B cell (primary cell): ENCODE results near the gene RGS6. TPM values are rescaled to one million over a fixed set of nuclear protein-coding genes. Genes with fewer than 3 reads are reported as not detected.

Experiments used
- ATAC-seq: fragments of 200-7000 bp; cut with Tn5 transposase; one replicate; pipeline ENCODE4 v1.10.0; 2021; ENCODE audit warnings: low read depth, mild to moderate bottlenecking, moderate number of reproducible peaks, moderate library complexity
- CTCF ChIA-PET: fragments of 350-600 bp; sonication (Branson Sonifier 250); formaldehyde crosslinking; loops from one replicate; lab custom pipeline; 2021; ENCODE audit warnings: antibody characterized with exemption, inconsistent platforms; lab: Charles Lee
- POLR2A ChIA-PET: fragments of 350-600 bp; sonication (Branson Sonifier 250); formaldehyde crosslinking; loops from one replicate; lab custom pipeline; 2021; ENCODE audit warnings: antibody characterized with exemption; lab: Charles Lee
- DNase-seq: peaks from one replicate; pipeline ENCODE4 v3.0.0; 2013
- H2AFZ ChIP-seq: 2 replicates; pipeline ENCODE4 v1.6.1; 2012; ENCODE audit warnings: mild to moderate bottlenecking, low read depth, low read length; ENCODE audit not compliant: insufficient read depth, poor library complexity, severe bottlenecking
- H3K27ac ChIP-seq, 2 donors: 1 replicate in 1 of 2; 2 replicates in 1 of 2; pipeline ENCODE4 v1.5.1; 2012 to 2013; ENCODE audit warnings: low read length in 2 of 2, mild to moderate bottlenecking in 2 of 2, moderate library complexity in 1 of 2
- H3K27me3 ChIP-seq, 4 experiments: fragments of 200-600 bp in 1 of 4; sonication (generic) in 1 of 4; replicated peaks in 1 of 4; 1 replicate in 2 of 4; 2 replicates in 2 of 4; pipeline versions ENCODE4 v1.6.1 to v1.7.0; 2013 to 2016; ENCODE audit warnings: low read length in 3 of 4, mild to moderate bottlenecking in 2 of 4, mixed read lengths in 1 of 4, moderate library complexity in 1 of 4; ENCODE audit not compliant: insufficient read depth in 4 of 4, control insufficient read depth in 3 of 4; ENCODE audit errors: control extremely low read depth in 1 of 4
- H3K36me3 ChIP-seq, 2 experiments: replicated peaks in 1 of 2; 1 replicate in 1 of 2; 2 replicates in 1 of 2; pipeline versions ENCODE4 v1.6.1 to v1.7.1; 2013; ENCODE audit warnings: low read length in 1 of 2; ENCODE audit not compliant: insufficient read depth in 2 of 2, control insufficient read depth in 1 of 2; ENCODE audit errors: control extremely low read depth in 1 of 2, extremely low read depth in 1 of 2
- H3K4me1 ChIP-seq, 2 donors: fragments of 200-600 bp in 1 of 2; sonication (generic) in 1 of 2; 1 replicate in 1 of 2; 2 replicates in 1 of 2; pipeline versions ENCODE4 v1.5.1 to v1.6.1; 2013 to 2017; ENCODE audit warnings: low read length in 2 of 2; ENCODE audit not compliant: control insufficient read depth in 2 of 2, insufficient read depth in 2 of 2
- H3K4me2 ChIP-seq: replicated peaks from 2 replicates; pipeline ENCODE3; 2012; ENCODE audit warnings: mild to moderate bottlenecking, low read depth, low read length; ENCODE audit not compliant: poor library complexity, severe bottlenecking
- H3K4me3 ChIP-seq, 5 experiments: fragments of 200-600 bp in 1 of 5; sonication (generic) in 1 of 5; 1 replicate in 3 of 5; 2 replicates in 2 of 5; pipeline versions ENCODE4 v1.5.1 to v1.7.0; 2011 to 2016; ENCODE audit warnings: low read length in 4 of 5, mild to moderate bottlenecking in 4 of 5, low read depth in 2 of 5, control low read depth in 1 of 5, moderate library complexity in 1 of 5; ENCODE audit not compliant: insufficient read depth in 1 of 5; ENCODE audit errors: control extremely low read depth in 1 of 5, extremely low read depth in 1 of 5
- H3K79me2 ChIP-seq: fragments of 200-600 bp; sonication (generic); one replicate; pipeline ENCODE4 v1.6.0; 2016; ENCODE audit warnings: low read length; ENCODE audit not compliant: control insufficient read depth, insufficient read depth
- H3K9ac ChIP-seq: fragments of 200-600 bp; sonication (generic); 2 replicates; pipeline ENCODE4 v1.6.1; 2017; ENCODE audit warnings: mild to moderate bottlenecking, low read length, moderate library complexity
- H3K9me3 ChIP-seq, 3 donors: one replicate each; pipeline versions ENCODE4 v1.6.1 to v1.7.1; 2013; ENCODE audit warnings: low read length in 2 of 3; ENCODE audit not compliant: control insufficient read depth in 2 of 3, insufficient read depth in 1 of 3; ENCODE audit errors: control extremely low read depth in 1 of 3
- H4K20me1 ChIP-seq: 2 replicates; pipeline ENCODE4 v1.6.0; 2012; ENCODE audit warnings: mild to moderate bottlenecking, low read length; ENCODE audit not compliant: insufficient read depth, control insufficient read depth, poor library complexity, severe bottlenecking
- H3K27ac Mint-ChIP-seq: one replicate; pipeline ENCODE4 v1.8.0; 2021; ENCODE audit warnings: mixed read lengths
- H3K27me3 Mint-ChIP-seq: one replicate; pipeline ENCODE4 v1.8.0; 2021; ENCODE audit warnings: mixed read lengths
- H3K4me1 Mint-ChIP-seq: one replicate; pipeline ENCODE4 v1.8.0; 2021; ENCODE audit warnings: mixed read lengths
- H3K4me3 Mint-ChIP-seq: one replicate; pipeline ENCODE4 v1.8.0; 2021; ENCODE audit warnings: mixed read lengths
- H3K9me3 Mint-ChIP-seq: one replicate; pipeline ENCODE4 v1.8.0; 2022; ENCODE audit warnings: mixed read lengths; ENCODE audit not compliant: insufficient read depth
- EZH2 ChIP-seq: IDR thresholded peaks from 2 replicates; pipeline ENCODE4 v1.6.1; 2012; ENCODE audit warnings: borderline replicate concordance, low read depth, mild to moderate bottlenecking, moderate library complexity, low read length; ENCODE audit not compliant: insufficient read depth, poor library complexity, severe bottlenecking
- WGBS: methylation state at CpG from one replicate; pipeline ENCODE4 v1.1.5; 2013; ENCODE audit warnings: missing lambda C conversion rate; ENCODE audit not compliant: insufficient coverage; 5-methylcytosine and 5-hydroxymethylcytosine counted together
- intact Hi-C: fragments of 100-400 bp; cut with micrococcal nuclease; formaldehyde crosslinking; loops from one replicate; pipeline ENCODE4 v1.10.0; 2022
- polyA plus RNA-seq: library from polyadenylated mRNA; depleted of rRNA; stranded (reverse); fragments of >200 nt; gene quantifications from 2 replicates; pipeline ENCODE4 v1.2.3, GENCODE V29; 2012
- total RNA-seq, 2 donors: library from RNA; stranded (reverse); fragments of 120-200 nt in 1 of 2; gene quantifications; 1 replicate in 1 of 2; 2 replicates in 1 of 2; pipeline versions ENCODE4 v1.2.3 to v1.2.4, GENCODE V29; 2013 to 2022
- TF ChIP-seq, protein P1 (sequence below): fragments of 200-600 bp; IDR thresholded peaks from one replicate; pipeline ENCODE4 v1.8.0; 2022; ENCODE audit warnings: antibody characterized with exemption, mild to moderate bottlenecking

Gene RGS6
- total and polyA plus RNA-seq, 2 donors (not counting 1 experiment from before 2014, with no cell fraction given): 0.07 TPM; not detected in 1

DNA sequence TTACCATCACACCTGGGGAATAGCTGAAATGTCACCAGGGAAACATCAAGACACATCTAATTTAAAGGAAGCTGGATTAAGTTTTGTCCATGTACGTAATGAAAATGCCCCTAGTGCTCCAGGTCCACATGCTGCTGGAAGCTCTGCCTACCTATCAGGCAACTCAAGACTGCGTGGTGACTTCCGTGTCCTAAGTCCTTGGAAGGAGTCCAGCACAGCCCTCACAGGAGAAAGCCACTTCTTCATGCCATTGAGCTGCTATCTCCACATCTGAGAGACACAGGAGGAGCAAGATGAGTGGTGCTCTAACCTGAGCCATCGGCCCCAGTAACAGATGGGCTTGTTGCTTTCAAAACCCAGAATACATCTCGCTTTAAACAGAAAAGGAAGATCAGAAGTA is 645.3 kb downstream of the RGS6 start:
- peaks cover 8% of the 10 kb centered on the region for H3K4me1 Mint-ChIP-seq

GRCh38 chr14:72578514-72578913 is 646.3 kb downstream of the RGS6 start:
- H3K27me3 Mint-ChIP-seq: no peaks in the 10 kb centered on the region
- 88% methylated on average over 4 of the region's 5 CpGs for WGBS
- intact Hi-C loops: no loop called here

More for the DNA sequence above, 645.3 kb downstream of the RGS6 start:
- Histone ChIP-seq H2AFZ (no peak overlapping the region), H3K9ac (no peak overlapping the region), H3K9me3 (no peaks in the 10 kb centered on the region), H3K27ac (no peak overlapping the region), H3K27me3 (no peaks in the 10 kb centered on the region), H3K4me2 (no peak overlapping the region), H3K4me1 (no peaks in the 10 kb centered on the region), H3K4me3 (no peak overlapping the region), H3K36me3 (no peaks in the 10 kb centered on the region), H4K20me1 (no peaks in the 10 kb centered on the region), H3K79me2 (no peaks in the 10 kb centered on the region)
- no peak for DNase-seq
- Mint-ChIP-seq H3K27me3 (no peaks in the 10 kb centered on the region), H3K9me3 (no peaks in the 10 kb centered on the region), H3K27ac (no peak overlapping the region), H3K4me3 (no peak overlapping the region)
- CTCF ChIA-PET: no interaction called here
- intact Hi-C loops: no loop called here
- POLR2A ChIA-PET: no interaction called here
- 61% methylated on average over 5 of the region's 5 CpGs for WGBS
- no peak for ATAC-seq
- TF ChIP-seq, protein P1, sequence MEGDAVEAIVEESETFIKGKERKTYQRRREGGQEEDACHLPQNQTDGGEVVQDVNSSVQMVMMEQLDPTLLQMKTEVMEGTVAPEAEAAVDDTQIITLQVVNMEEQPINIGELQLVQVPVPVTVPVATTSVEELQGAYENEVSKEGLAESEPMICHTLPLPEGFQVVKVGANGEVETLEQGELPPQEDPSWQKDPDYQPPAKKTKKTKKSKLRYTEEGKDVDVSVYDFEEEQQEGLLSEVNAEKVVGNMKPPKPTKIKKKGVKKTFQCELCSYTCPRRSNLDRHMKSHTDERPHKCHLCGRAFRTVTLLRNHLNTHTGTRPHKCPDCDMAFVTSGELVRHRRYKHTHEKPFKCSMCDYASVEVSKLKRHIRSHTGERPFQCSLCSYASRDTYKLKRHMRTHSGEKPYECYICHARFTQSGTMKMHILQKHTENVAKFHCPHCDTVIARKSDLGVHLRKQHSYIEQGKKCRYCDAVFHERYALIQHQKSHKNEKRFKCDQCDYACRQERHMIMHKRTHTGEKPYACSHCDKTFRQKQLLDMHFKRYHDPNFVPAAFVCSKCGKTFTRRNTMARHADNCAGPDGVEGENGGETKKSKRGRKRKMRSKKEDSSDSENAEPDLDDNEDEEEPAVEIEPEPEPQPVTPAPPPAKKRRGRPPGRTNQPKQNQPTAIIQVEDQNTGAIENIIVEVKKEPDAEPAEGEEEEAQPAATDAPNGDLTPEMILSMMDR: no peak
- TF ChIP-seq EZH2: no peak

More at GRCh38 chr14:72578514-72578913, 646.3 kb downstream of the RGS6 start:
- H3K4me2 ChIP-seq: no peak overlapping the region
- H3K9me3 ChIP-seq: no peaks in the 10 kb centered on the region
- no peaks in the 10 kb centered on the region for H4K20me1 ChIP-seq
- TF ChIP-seq EZH2: no peak
- TF ChIP-seq, protein P1: no peak
- H3K9me3 Mint-ChIP-seq: no peaks in the 10 kb centered on the region
- H3K27ac ChIP-seq: no peak overlapping the region
- no peak for DNase-seq
- no peak overlapping the region for H3K4me3 ChIP-seq
- H3K36me3 ChIP-seq: no peaks in the 10 kb centered on the region
- H3K4me1 ChIP-seq: no peaks in the 10 kb centered on the region
- no peaks in the 10 kb centered on the region for H3K27me3 ChIP-seq
- peaks cover 8% of the 10 kb centered on the region for H3K4me1 Mint-ChIP-seq
- no peak overlapping the region for H3K27ac Mint-ChIP-seq
- H3K79me2 ChIP-seq: no peaks in the 10 kb centered on the region
- no peak overlapping the region for H2AFZ ChIP-seq
- CTCF ChIA-PET: no interaction called here
- POLR2A ChIA-PET: no interaction called here
- H3K4me3 Mint-ChIP-seq: no peak overlapping the region
- H3K9ac ChIP-seq: no peak overlapping the region
- no peak for ATAC-seq
